OCI-LY3 (cell line): Measurements from ENCODE around the gene MAP7D3.

ENCODE experiments used
- H2AFZ ChIP-seq: fragments of 200-600, 300-600 bp; shearing (Covaris generic); 2 replicates; pipeline ENCODE4 v1.6.0; 2014; ENCODE audit warnings: antibody characterized with exemption, low read depth, low read length
- H3K27ac ChIP-seq: fragments of 200-600, 300-600 bp; sonication (generic); 2 replicates; pipeline ENCODE4 v1.5.1; 2014; ENCODE audit warnings: mild to moderate bottlenecking, low read length, moderate library complexity, mixed read lengths
- H3K27me3 ChIP-seq: fragments of 200-600, 300-600 bp; sonication (generic); 2 replicates; pipeline ENCODE4 v1.6.1; 2014; ENCODE audit warnings: low read depth, low read length, mixed read lengths
- H3K36me3 ChIP-seq: fragments of 200-600, 300-600 bp; sonication (generic); replicated peaks from 2 replicates; pipeline ENCODE3; 2014; ENCODE audit warnings: low read depth, low read length, mixed read lengths
- H3K4me1 ChIP-seq: fragments of 300-600, 200-600 bp; sonication (generic); 2 replicates; pipeline ENCODE4 v1.6.1; 2014; ENCODE audit warnings: low read length, mixed read lengths
- H3K4me2 ChIP-seq: fragments of 200-600, 300-600 bp; sonication (generic); 2 replicates; pipeline ENCODE4 v1.6.1; 2014; ENCODE audit warnings: low read length, mixed read lengths
- H3K4me3 ChIP-seq: fragments of 300-600, 200-600 bp; sonication (generic); 2 replicates; pipeline ENCODE4 v1.5.1; 2014; ENCODE audit warnings: antibody characterized with exemption, mild to moderate bottlenecking, low read length, moderate library complexity
- H3K79me2 ChIP-seq: fragments of 300-600, 200-600 bp; shearing (Covaris generic); 2 replicates; pipeline ENCODE4 v1.6.1; 2014; ENCODE audit warnings: mild to moderate bottlenecking, low read length, mixed read lengths
- H3K9ac ChIP-seq: fragments of 300-600, 200-600 bp; shearing (Covaris generic); 2 replicates; pipeline ENCODE4 v1.6.0; 2014; ENCODE audit warnings: mild to moderate bottlenecking, low read length, moderate library complexity
- H3K9me3 ChIP-seq: fragments of 200-600, 300-600 bp; shearing (Covaris generic); 2 replicates; pipeline ENCODE4 v1.6.1; 2014; ENCODE audit warnings: low read length, mixed read lengths; ENCODE audit not compliant: insufficient read depth
- H4K20me1 ChIP-seq: fragments of 200-600, 300-600 bp; sonication (generic); 2 replicates; pipeline ENCODE4 v1.6.1; 2016; ENCODE audit warnings: low read length, mixed read lengths; ENCODE audit not compliant: insufficient read depth
- EZH2phosphoT487 ChIP-seq: fragments of 200-600 bp; shearing (Covaris generic); IDR thresholded peaks from 2 replicates; pipeline ENCODE4 v1.6.1; 2018; ENCODE audit warnings: antibody characterized with exemption, mixed run types, low read depth
- TF ChIP-seq, protein P1 (sequence below): fragments of 200-600, 300-600 bp; sonication (generic); IDR thresholded peaks from 2 replicates; pipeline ENCODE4 v1.5.1; 2014; ENCODE audit warnings: antibody characterized with exemption, low read length, low read depth

The MAP7D3 gene

DNA sequence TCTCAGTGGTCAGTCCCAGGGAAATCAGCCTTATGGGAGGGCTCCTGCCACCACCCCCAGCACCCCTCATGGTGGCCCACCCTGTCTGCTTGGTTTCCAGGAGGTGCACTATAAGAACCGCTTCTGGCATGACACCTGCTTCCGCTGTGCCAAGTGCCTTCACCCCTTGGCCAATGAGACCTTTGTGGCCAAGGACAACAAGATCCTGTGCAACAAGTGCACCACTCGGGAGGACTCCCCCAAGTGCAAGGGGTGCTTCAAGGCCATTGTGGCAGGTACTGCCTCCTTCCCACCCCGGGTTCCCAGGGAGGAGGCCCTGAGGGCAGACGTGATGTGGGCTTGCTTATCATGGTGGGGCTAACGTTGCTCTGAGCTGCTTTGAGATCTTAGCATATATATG, 44.3 kb downstream of the MAP7D3 start:
- Histone ChIP-seq H3K4me3 (no peak overlapping the region), H3K27me3 (no peaks in the 10 kb centered on the region), H3K79me2 (no peaks in the 10 kb centered on the region), H3K27ac (no peak overlapping the region), H3K9me3 (no peaks in the 10 kb centered on the region), H2AFZ (no peak overlapping the region), H3K9ac (no peak overlapping the region), H4K20me1 (no peaks in the 10 kb centered on the region), H3K36me3 (no peaks in the 10 kb centered on the region), H3K4me1 (peaks cover 5% of the 10 kb centered on the region; the same call in 1 of the 2 replicates), H3K4me2 (no peak overlapping the region)
- no peak for TF ChIP-seq EZH2phosphoT487
- TF ChIP-seq, protein P1, sequence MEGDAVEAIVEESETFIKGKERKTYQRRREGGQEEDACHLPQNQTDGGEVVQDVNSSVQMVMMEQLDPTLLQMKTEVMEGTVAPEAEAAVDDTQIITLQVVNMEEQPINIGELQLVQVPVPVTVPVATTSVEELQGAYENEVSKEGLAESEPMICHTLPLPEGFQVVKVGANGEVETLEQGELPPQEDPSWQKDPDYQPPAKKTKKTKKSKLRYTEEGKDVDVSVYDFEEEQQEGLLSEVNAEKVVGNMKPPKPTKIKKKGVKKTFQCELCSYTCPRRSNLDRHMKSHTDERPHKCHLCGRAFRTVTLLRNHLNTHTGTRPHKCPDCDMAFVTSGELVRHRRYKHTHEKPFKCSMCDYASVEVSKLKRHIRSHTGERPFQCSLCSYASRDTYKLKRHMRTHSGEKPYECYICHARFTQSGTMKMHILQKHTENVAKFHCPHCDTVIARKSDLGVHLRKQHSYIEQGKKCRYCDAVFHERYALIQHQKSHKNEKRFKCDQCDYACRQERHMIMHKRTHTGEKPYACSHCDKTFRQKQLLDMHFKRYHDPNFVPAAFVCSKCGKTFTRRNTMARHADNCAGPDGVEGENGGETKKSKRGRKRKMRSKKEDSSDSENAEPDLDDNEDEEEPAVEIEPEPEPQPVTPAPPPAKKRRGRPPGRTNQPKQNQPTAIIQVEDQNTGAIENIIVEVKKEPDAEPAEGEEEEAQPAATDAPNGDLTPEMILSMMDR, result no peak

DNA sequence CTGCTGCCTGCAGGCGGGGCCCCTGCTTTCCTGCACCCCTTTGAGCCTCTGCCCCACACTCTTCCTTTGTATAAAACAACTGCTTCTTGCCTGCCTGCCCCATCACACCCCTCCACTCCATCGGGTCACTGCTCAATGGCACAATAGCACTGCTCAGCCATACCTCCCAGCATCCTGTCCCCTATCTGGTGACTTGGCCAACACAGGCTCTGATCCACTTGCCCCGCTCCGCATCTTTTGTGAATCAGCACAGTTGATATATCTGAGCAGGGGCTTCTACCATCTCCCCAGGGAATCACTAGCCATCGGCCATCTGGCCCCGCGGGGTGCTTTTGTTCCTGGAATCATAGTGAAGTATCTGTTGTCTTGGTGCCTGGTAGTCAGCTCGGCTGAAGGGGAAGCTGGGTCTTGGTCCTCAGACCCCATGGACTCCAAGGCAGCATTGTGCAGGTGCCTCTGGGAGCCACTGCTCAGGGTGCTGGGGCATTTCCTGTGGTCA, 45.3 kb downstream of the MAP7D3 start:
- no peak overlapping the region for H2AFZ ChIP-seq
- no peak overlapping the region for H3K9ac ChIP-seq
- no peaks in the 10 kb centered on the region for H3K27me3 ChIP-seq
- H3K4me3 ChIP-seq, result no peak overlapping the region
- H3K79me2 ChIP-seq, result no peaks in the 10 kb centered on the region
- no peaks in the 10 kb centered on the region for H3K36me3 ChIP-seq
- H3K9me3 ChIP-seq, result no peaks in the 10 kb centered on the region
- no peak overlapping the region for H3K27ac ChIP-seq
- TF ChIP-seq, protein P1, result no peak
- no peak for TF ChIP-seq EZH2phosphoT487
- H3K4me1 ChIP-seq, result peaks cover 5% of the 10 kb centered on the region; the same call in 1 of the 2 replicates
- H3K4me2 ChIP-seq, result no peak overlapping the region
- H4K20me1 ChIP-seq, result no peaks in the 10 kb centered on the region

DNA sequence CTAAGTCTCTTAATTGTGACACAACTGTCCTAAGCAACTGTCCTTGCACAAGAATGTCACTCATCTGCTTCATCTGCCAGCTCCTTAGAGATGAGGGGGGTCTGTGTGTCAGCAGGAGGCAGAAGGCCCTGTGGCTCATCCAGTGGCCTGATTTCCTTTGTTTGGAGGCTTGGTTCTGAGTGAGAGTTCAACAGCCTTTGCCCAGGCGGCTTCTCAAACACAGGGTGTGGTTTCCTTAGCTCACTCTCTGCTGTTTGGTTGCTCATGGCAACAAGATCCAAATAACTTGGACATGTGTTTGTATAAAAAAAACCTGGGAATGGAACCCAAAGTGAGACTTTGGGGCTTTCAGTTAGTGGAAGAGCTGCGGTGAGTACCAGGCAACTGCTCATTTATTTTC, 46.6 kb downstream of the MAP7D3 start:
- Histone ChIP-seq H3K4me2 (no peak overlapping the region), H3K9me3 (no peaks in the 10 kb centered on the region), H3K27ac (no peak overlapping the region), H3K79me2 (no peaks in the 10 kb centered on the region), H3K36me3 (no peaks in the 10 kb centered on the region), H2AFZ (no peak overlapping the region), H4K20me1 (no peaks in the 10 kb centered on the region), H3K27me3 (no peaks in the 10 kb centered on the region), H3K4me3 (no peak overlapping the region), H3K4me1 (no peaks in the 10 kb centered on the region), H3K9ac (no peak overlapping the region)
- no peak for TF ChIP-seq EZH2phosphoT487
- TF ChIP-seq, protein P1, result no peak

DNA sequence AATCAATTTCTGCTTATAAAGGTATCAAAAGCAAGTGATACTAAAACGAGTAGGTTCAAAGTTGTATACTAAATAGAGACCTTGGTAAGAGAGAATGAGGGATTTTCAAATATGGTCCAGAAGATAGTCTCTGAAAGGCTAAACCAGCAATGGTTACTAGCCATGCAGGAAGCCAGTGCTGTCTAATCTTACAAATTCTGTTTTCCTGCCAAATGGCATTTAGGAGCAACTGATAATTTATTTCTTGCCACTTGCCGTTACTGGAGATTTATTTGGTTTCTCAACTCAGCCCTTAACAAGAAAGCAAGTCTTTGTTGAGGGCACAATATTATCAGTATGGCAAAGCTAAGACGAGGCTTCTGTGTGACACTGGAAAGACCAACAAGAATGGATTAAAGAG, 47.2 kb downstream of the MAP7D3 start:
- Histone ChIP-seq H3K9ac (no peak overlapping the region), H3K9me3 (no peaks in the 10 kb centered on the region), H3K27me3 (no peaks in the 10 kb centered on the region), H4K20me1 (no peaks in the 10 kb centered on the region), H3K4me3 (no peak overlapping the region), H2AFZ (no peak overlapping the region), H3K4me2 (no peak overlapping the region), H3K4me1 (no peaks in the 10 kb centered on the region), H3K36me3 (no peaks in the 10 kb centered on the region), H3K27ac (no peak overlapping the region), H3K79me2 (no peaks in the 10 kb centered on the region)
- TF ChIP-seq, protein P1, result no peak
- TF ChIP-seq EZH2phosphoT487, result no peak
